Skeletal muscle tissue (tissue), 4 donors: ENCODE data around the gene GPR137B. TPM values are rescaled to one million over a fixed set of nuclear protein-coding genes. Genes with fewer than 3 reads are reported as not detected.

Experiments
- H3K27ac ChIP-seq: one replicate; pipeline ENCODE4 v1.7.0; 2013; ENCODE audit warnings: mild to moderate bottlenecking, low read depth, low read length, inconsistent platforms
- H3K27me3 ChIP-seq, 3 donors: one replicate each; pipeline ENCODE4 v1.7.0; 2013; ENCODE audit warnings: low read length in 3 of 3; ENCODE audit not compliant: control insufficient read depth in 3 of 3, insufficient read depth in 3 of 3
- H3K36me3 ChIP-seq, 3 donors: one replicate each; pipeline ENCODE4 v1.7.0; 2013; ENCODE audit warnings: low read length in 3 of 3; ENCODE audit not compliant: control insufficient read depth in 3 of 3, insufficient read depth in 3 of 3
- H3K4me1 ChIP-seq, 3 donors: one replicate each; pipeline ENCODE4 v1.7.0; 2013; ENCODE audit warnings: low read length in 3 of 3, mild to moderate bottlenecking in 3 of 3; ENCODE audit not compliant: control insufficient read depth in 3 of 3, insufficient read depth in 3 of 3
- H3K4me3 ChIP-seq, 3 donors: one replicate each; pipeline ENCODE4 v1.7.0; 2013; ENCODE audit warnings: low read length in 3 of 3
- H3K9ac ChIP-seq, 3 donors: one replicate each; pipeline ENCODE4 v1.7.0; 2013; ENCODE audit warnings: low read length in 3 of 3, mild to moderate bottlenecking in 3 of 3, moderate library complexity in 2 of 3, low read depth in 1 of 3
- H3K9me3 ChIP-seq, 3 donors: one replicate each; pipeline ENCODE4 v1.7.0; 2013; ENCODE audit warnings: low read length in 3 of 3; ENCODE audit not compliant: control insufficient read depth in 3 of 3
- total RNA-seq: library from RNA; depleted of rRNA; stranded (reverse); fragments of >200 nt; gene quantifications from one replicate; pipeline ENCODE4 v1.2.3, GENCODE V29; 2014
- donor health status: Osteomylitis.

Gene GPR137B
- total RNA-seq, 1 donor from 2014 or later = 8.9 TPM

DNA sequence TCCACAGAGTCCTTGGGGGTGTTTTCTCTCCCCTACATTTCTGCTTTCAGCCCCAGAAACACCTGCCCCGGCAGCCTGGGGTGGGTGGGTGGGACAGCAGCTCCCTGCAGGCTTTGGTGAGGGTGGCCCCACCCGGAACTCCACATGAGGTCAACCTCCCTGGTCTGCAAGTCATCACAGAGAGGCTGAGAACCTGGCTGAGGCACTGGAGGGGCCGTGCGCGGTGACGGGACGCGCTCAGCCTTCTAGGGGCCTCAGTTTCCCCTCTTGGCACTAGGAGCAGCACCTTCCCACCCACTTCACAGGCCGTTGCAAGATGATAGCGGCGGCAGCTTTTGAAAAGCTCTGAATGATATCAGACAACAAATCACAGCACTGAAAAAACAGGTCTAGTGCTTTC, 39.7 kb upstream of the GPR137B start:
- H3K36me3 ChIP-seq = no peaks in the 10 kb centered on the region

DNA sequence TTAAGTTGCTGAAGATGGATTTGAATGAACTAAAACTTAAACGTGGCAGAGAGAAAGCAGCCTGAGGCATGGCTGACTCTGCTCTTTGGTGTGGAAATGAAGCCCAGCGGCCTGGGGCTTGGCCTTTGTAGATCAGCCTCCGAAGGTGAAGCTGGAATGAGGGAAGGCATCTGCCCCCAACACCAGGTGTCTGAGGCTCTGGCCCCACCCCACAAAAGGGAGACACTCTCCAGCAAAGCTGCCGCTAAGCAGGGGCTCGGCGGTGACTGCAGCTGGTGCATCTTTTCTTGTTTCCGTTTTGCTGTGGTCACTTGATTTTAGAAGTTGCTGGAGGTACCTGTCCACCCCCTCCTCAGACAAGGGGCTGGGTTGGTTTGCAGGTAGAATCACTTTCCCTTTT, 39.3 kb upstream of the GPR137B start:
- Histone ChIP-seq H3K4me1 (no peaks in the 10 kb centered on the region), H3K9me3 (no peaks in the 10 kb centered on the region), H3K9ac (no peak overlapping the region), H3K27ac (no peak overlapping the region), H3K36me3 (no peaks in the 10 kb centered on the region), H3K4me3 (no peak overlapping the region), H3K27me3 (peaks cover 11 to 24% (median 15%) of the 10 kb centered on the region in 3 donors)

More for the DNA sequence above, 39.7 kb upstream of the GPR137B start:
- no peak overlapping the region for H3K4me3 ChIP-seq
- H3K4me1 ChIP-seq = no peaks in the 10 kb centered on the region
- H3K9me3 ChIP-seq = no peaks in the 10 kb centered on the region
- H3K27ac ChIP-seq = no peak overlapping the region
- H3K27me3 ChIP-seq = peaks cover 11 to 24% (median 15%) of the 10 kb centered on the region in 3 donors
- H3K9ac ChIP-seq = no peak overlapping the region

DNA sequence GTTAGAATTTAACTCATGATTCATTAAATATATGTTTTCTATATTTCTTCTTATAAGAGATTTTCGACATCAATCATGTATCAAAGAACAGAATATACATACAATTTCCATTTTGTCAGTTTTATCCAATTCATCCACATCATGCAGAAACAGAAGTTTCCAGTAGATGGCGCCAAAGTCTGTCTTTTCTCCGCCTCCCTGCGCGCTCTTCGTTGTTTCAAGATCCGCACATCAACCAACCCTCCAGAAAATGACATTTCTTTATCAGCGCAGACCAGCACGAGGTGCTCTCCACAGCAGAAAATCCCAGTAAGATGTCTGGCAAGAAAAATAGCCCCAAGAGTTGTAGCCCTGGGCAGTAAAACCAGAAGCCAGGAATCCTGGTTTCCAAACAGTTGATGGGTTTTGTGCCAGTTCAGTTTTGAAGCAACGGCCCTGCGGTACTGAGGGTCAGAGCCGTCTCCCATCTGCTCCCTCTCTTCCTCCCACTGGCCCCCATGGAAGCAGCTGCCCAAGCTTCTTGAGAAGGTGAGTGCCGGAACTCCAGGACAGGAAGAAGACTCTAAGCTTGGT, 38.6 kb upstream of the GPR137B start:
- Histone ChIP-seq H3K27ac (no peak overlapping the region), H3K9me3 (no peaks in the 10 kb centered on the region), H3K4me1 (no peaks in the 10 kb centered on the region), H3K9ac (no peak overlapping the region), H3K36me3 (no peaks in the 10 kb centered on the region), H3K4me3 (peak overlapping the region in 1 of 3 donors; percentile 48), H3K27me3 (peaks cover 11 to 24% (median 15%) of the 10 kb centered on the region in 3 donors)

DNA sequence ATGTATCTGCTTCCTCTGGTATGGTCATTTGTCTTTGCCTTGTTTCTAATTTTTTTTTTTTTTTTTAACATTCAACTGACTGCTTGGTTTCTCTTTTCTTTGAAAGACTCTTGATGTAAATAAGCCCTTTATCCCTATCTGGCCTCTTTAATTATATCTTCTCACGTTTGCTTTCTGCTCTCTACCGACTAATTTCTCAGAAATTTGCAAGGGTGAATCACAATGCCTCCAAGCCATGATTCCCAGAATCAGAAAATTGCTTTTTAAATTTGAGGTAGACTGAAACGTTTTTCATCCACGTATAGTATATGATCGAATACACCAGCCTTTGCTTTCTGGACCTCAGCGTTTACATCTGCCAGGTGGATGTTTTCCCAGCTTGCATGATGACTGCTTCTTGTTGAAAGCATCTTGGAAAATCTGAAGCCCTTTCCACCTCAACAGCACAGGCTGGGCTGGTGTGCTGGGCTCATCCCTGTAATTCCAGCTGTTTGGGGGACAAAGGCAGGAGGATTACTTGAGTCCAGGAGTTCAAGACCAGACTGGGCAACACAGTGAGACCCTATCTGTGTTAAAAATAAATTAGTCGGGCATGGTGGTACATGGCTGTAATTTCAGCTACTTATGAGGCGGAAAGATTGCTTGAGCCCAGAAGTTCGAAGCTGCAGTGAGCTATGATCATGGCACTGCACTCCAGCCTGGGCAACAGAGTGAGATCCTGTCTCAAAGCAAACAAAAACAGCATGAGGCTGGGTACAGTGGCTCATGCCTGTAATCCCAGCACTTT, 35.0 kb upstream of the GPR137B start:
- H3K27ac ChIP-seq = no peak overlapping the region
- H3K4me3 ChIP-seq = no peak overlapping the region
- H3K36me3 ChIP-seq = no peaks in the 10 kb centered on the region
- H3K9me3 ChIP-seq = no peaks in the 10 kb centered on the region
- no peaks in the 10 kb centered on the region for H3K4me1 ChIP-seq
- H3K9ac ChIP-seq = no peak overlapping the region
- peaks cover 5 to 8% (median 7%) of the 10 kb centered on the region in 3 donors for H3K27me3 ChIP-seq

DNA sequence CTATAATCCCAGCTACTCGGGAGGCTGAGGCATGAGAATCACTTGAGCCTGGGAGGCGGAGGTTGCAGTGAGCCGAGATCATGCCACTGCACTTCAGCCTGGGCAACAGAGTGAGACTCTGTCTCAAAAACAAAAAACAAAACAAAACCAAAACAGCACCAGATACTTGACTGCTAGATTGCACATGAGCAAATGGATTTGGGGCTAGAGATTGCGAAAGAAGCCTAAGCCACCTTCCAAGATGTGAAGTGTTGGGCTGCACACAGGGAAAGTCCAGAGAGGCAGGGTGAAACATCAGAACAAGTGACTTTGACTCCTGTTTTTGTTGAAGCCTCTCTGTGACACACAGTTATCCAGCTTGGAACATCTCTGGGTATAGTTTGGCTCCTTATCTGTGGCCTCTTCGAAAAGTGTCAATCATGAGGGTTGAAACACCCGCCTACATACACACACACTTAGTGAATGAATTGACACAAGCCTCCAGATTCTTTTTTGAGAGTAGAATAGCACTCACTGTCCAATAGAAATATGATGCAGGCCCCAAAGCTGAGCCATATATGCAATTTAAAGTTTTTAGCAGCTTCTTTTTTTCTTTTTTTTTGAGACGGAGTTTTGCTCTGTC, 34.2 kb upstream of the GPR137B start:
- Histone ChIP-seq H3K4me1 (no peaks in the 10 kb centered on the region), H3K27ac (no peak overlapping the region), H3K9ac (no peak overlapping the region), H3K9me3 (no peaks in the 10 kb centered on the region), H3K4me3 (no peak overlapping the region), H3K27me3 (peaks cover 1 to 3% (median 2%) of the 10 kb centered on the region in 3 donors), H3K36me3 (no peaks in the 10 kb centered on the region)

DNA sequence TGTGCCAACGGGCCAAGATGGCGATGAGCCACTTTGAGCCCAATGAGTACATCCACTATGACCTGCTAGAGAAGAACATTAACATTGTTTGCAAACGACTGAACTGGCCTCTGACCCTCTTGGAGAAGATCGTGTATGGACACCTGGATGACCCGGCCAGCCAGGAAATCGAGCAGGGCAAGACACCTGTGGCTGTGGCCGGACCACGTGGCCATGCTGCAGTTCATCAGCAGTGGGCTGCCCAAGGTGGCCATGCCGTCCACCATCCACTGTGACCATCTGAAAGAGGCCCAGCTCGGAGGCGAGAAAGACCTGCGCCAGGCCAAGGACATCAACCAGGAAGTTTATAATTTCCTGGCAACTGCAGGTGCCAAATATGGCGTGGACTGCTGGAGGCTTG, 32.2 kb upstream of the GPR137B start:
- Histone ChIP-seq H3K4me3 (no peak overlapping the region), H3K9ac (no peak overlapping the region), H3K4me1 (no peaks in the 10 kb centered on the region), H3K27me3 (no peaks in the 10 kb centered on the region), H3K36me3 (no peaks in the 10 kb centered on the region), H3K27ac (no peak overlapping the region), H3K9me3 (no peaks in the 10 kb centered on the region)

DNA sequence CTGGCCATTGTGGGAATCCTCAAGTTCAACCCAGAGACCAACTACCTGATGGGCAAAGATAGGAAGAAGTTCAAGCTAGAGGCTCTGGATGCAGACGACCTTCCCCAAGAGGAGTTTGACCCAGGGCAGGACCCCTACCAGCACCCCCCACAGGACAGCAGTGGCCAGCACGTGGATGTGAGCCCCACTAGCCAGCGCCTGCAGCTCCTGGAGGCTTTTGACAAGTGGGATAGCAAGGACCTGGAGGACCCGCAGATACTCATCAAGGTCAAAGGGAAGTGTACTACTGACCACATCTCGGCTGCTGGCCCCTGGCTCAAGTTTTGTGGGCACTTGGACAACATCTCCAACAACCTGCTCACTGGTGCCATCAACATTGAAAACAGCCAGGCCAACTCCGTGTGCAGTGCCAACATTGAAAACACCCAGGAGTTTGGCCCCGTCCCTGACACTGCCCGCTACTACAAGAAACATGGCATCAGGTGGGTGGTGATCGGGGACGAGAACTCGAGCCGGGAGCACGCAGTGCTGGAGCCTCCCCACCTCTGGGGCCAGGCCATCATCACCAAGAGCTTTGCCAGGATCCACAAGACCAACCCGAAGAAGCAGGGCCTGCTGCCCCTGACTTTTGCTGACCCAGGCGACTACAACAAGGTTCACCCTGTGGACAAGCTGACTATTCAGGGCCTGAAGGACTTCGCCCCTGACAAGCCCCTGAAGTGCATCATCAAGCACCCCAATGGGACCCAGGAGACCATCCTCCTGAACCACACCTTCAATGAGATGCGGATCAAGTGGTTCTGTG, 30.6 kb upstream of the GPR137B start:
- no peak overlapping the region for H3K9ac ChIP-seq
- H3K27ac ChIP-seq = no peak overlapping the region
- H3K9me3 ChIP-seq = no peaks in the 10 kb centered on the region
- H3K4me3 ChIP-seq = no peak overlapping the region
- no peaks in the 10 kb centered on the region for H3K36me3 ChIP-seq
- no peaks in the 10 kb centered on the region for H3K27me3 ChIP-seq
- no peaks in the 10 kb centered on the region for H3K4me1 ChIP-seq

DNA sequence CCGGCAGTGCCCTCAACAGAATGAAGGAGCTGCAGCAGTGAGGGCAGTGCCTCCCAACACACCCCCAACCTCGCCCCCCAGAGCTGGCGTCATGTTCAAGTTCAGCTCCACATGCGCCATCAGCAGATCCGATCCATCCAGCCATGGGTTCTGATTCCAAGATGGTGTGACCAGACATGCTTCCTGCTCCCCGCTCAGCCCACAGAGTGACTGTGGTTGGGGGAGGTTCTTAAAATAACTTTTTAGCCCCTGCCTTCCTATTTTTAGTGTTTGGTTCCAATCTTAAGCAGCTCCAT, 30.1 kb upstream of the GPR137B start:
- Histone ChIP-seq H3K36me3 (no peaks in the 10 kb centered on the region), H3K4me3 (no peak overlapping the region), H3K9ac (no peak overlapping the region), H3K27me3 (no peaks in the 10 kb centered on the region), H3K4me1 (no peaks in the 10 kb centered on the region), H3K9me3 (no peaks in the 10 kb centered on the region), H3K27ac (no peak overlapping the region)

DNA sequence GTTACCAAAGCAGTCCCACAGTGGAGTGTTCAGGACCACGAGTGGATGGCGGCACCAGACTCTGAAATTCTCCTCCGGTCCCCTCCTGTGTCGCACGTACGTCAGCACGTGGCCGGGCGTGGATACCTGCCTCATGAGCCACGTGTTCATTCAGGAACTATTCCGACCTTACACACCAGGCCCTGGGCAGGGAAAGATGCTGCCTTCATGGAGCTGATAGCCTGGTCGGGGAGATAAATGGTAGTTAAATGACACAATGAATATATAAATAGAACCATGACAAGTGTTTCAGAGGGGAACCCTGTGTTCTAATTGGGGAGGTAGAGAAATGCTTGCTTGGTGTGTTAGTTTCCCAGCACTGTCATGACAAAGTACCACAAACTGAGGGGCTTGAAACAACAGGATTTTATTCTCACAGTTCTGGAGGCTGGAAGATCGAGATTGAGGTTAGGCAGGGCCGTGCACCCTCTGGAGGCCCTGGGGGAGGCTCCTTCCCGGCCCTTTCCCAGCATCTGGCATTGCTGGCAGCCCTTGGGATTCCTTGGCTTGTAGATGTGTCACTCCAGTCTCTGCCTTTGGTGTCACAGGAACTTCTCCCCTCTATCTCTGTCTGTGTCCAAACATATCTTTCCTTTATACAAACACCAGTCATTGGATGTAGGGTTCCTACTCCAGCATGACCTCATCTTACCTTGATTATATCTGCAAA, 28.9 kb upstream of the GPR137B start:
- Histone ChIP-seq H3K9me3 (no peaks in the 10 kb centered on the region), H3K27ac (no peak overlapping the region), H3K4me1 (no peaks in the 10 kb centered on the region), H3K27me3 (peaks cover 0 to 3% (median 0%) of the 10 kb centered on the region in 3 donors), H3K9ac (no peak overlapping the region), H3K4me3 (no peak overlapping the region), H3K36me3 (no peaks in the 10 kb centered on the region)
